ENCODE measurements around the gene MRGPRF. TPM values are rescaled to one million over a fixed set of nuclear protein-coding genes. Genes with fewer than 3 reads are reported as not detected.
"Not testable (repeated sequence)": the region's sequence is repeated elsewhere in the genome, so short reads cannot be mapped to it uniquely, and the experiment has no call there.

The MRGPRF gene
- total RNA-seq, 1 experiment from 2014 or later, result 0.76 TPM

GRCh38 chr11:69000391-69000790 is 12.7 kb downstream of the MRGPRF start (continued):
- TF ChIP-seq, protein P1, sequence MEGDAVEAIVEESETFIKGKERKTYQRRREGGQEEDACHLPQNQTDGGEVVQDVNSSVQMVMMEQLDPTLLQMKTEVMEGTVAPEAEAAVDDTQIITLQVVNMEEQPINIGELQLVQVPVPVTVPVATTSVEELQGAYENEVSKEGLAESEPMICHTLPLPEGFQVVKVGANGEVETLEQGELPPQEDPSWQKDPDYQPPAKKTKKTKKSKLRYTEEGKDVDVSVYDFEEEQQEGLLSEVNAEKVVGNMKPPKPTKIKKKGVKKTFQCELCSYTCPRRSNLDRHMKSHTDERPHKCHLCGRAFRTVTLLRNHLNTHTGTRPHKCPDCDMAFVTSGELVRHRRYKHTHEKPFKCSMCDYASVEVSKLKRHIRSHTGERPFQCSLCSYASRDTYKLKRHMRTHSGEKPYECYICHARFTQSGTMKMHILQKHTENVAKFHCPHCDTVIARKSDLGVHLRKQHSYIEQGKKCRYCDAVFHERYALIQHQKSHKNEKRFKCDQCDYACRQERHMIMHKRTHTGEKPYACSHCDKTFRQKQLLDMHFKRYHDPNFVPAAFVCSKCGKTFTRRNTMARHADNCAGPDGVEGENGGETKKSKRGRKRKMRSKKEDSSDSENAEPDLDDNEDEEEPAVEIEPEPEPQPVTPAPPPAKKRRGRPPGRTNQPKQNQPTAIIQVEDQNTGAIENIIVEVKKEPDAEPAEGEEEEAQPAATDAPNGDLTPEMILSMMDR (IDR thresholded peaks at IDR 0.05 in 2 of 3, conservative IDR thresholded peaks at IDR 0.05 in 1 of 3; ENCODE audit: borderline replicate concordance in 1 of 3, insufficient read depth in 1 of 3, low read depth in 2 of 3, low read length in 2 of 3), result no peak

DNA sequence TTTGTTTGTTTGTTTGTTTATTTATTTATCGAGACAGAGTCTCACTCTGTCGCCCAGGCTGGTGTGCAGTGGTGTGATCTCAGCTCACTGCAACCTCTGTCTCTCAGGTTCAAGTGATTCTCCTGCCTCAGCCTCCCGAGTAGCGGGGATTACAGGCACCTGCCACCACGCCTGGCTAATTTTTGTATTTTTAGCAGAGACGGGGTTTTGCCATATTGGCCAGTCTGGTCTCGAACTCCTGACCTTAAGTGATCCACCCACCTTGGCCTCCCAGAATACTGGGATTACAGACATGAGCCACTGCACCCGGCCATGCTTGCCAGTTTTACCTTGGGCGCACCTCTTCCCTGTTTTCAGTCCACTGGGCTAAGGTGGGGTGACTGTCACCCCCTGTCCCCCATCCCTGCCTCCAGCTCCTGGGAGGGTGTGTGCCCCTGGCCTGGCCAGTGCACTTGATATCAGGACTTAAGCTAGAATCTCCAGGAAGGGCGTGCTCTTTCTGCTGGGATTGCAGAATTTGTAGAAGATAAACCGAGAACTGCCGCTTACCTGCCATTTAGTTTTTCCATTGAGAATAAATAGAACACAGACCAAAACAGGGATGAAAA is 13.2 kb downstream of the MRGPRF start:
- H3K9me2 ChIP-seq (ENCODE audit: insufficient read depth); POLR2A ChIA-PET; H3K27ac ChIP-seq (ENCODE audit: low read depth, low read length); H3K36me3 ChIP-seq (ENCODE audit: control insufficient read depth in 1 of 2, insufficient read depth in 2 of 2, low read length in 2 of 2); H3K9me3 ChIP-seq (ENCODE audit: control insufficient read depth in 1 of 2, insufficient read depth in 1 of 2, low read depth in 1 of 2, low read length in 2 of 2); H4K20me1 ChIP-seq (ENCODE audit: insufficient read depth); ATAC-seq; H3K9ac ChIP-seq (ENCODE audit: low read length); H2AFZ ChIP-seq (ENCODE audit: low read depth, low read length, poor library complexity, severe bottlenecking); BruUV-seq (replicated peaks); H3K79me2 ChIP-seq (ENCODE audit: insufficient read depth, low read length); H3K4me3 ChIP-seq (replicated peaks in 1 of 2; ENCODE audit: low read depth in 1 of 2, low read length in 2 of 2); H3K27me3 ChIP-seq (ENCODE audit: insufficient read depth, low read length); CTCF ChIA-PET; RAD21 ChIA-PET (ENCODE audit: low non-redundant PET in 1 of 2, low total read pairs in 2 of 2, uncharacterized antibody in 2 of 2, unreplicated experiment in 2 of 2); DNase-seq (ENCODE audit: low read depth, low spot score); H3K4me2 ChIP-seq (ENCODE audit: low read length); intact Hi-C loops (cut with micrococcal nuclease): not testable (repeated sequence)
- peaks cover 0 to 14% of the 10 kb centered on the region in 2 experiments; a peak in 2 of 4 replicates for H3K4me1 ChIP-seq (ENCODE audit: control insufficient read depth in 1 of 2, insufficient read depth in 2 of 2, low read length in 2 of 2)

DNA sequence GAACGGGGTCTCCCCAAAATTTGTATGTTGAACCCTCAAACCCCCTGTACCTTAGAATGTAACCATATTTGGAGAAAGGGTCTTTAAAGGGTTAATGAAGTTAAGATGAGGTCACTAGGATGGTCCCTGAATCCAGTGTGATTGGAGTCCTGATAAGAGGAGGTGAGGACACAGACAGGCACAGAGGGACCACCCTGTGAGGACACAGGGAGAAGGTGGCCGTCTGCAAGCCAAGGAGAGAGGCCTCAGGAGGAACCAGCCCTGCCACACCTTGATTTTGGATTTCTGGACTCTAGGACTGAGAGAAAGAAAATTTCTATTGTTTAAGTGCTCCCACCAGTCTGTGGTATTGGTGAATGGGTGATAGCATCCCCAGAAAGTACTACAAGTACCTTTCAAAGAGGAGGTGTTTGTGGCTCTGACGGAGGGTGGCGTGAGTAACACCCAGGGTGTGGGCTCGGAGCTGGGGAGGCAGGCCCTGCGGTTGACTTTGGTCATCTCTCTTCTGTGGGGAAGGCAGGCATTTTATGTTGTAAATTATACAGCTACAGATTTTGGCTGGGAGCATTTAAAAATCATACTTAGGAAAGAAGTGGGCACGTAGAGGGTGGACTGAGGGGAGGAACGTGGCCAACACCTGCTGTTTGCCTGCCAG is 13.8 kb downstream of the MRGPRF start:
- DNase-seq (ENCODE audit: low read depth, low spot score) (no peak), ATAC-seq (no peak)
- Histone ChIP-seq H3K9me3 (ENCODE audit: control insufficient read depth in 1 of 2, insufficient read depth in 1 of 2, low read depth in 1 of 2, low read length in 2 of 2) (no peaks in the 10 kb centered on the region), H3K27me3 (ENCODE audit: insufficient read depth, low read length) (no peaks in the 10 kb centered on the region), H3K9ac (ENCODE audit: low read length) (no peak overlapping the region), H3K9me2 (ENCODE audit: insufficient read depth) (no peaks in the 10 kb centered on the region), H3K4me2 (ENCODE audit: low read length) (no peak overlapping the region), H3K79me2 (ENCODE audit: insufficient read depth, low read length) (no peaks in the 10 kb centered on the region), H3K4me3 (replicated peaks in 1 of 2; ENCODE audit: low read depth in 1 of 2, low read length in 2 of 2) (no peak overlapping the region), H3K4me1 (ENCODE audit: control insufficient read depth in 1 of 2, insufficient read depth in 2 of 2, low read length in 2 of 2) (peaks cover 0 to 14% of the 10 kb centered on the region in 2 experiments; a peak in 2 of 4 replicates), H2AFZ (ENCODE audit: low read depth, low read length, poor library complexity, severe bottlenecking) (no peak overlapping the region), H3K36me3 (ENCODE audit: control insufficient read depth in 1 of 2, insufficient read depth in 2 of 2, low read length in 2 of 2) (no peaks in the 10 kb centered on the region), H3K27ac (ENCODE audit: low read depth, low read length) (no peak overlapping the region), H4K20me1 (ENCODE audit: insufficient read depth) (no peaks in the 10 kb centered on the region)
- intact Hi-C loops (cut with micrococcal nuclease), result no loop called here
- ChIA-PET CTCF (no interaction called here), RAD21 (ENCODE audit: low non-redundant PET in 1 of 2, low total read pairs in 2 of 2, uncharacterized antibody in 2 of 2, unreplicated experiment in 2 of 2) (no interaction called here), POLR2A (no interaction called here)
- no TSS peak for BruUV-seq (replicated peaks)
- TF ChIP-seq SP1 (IDR thresholded peaks at IDR 0.05; ENCODE audit: low read depth), result no peak
